ENCODE results near the gene GLOD4. TPM values are rescaled to one million over a fixed set of nuclear protein-coding genes. Genes with fewer than 3 reads are reported as not detected.

The GLOD4 gene
- total RNA-seq, 1 experiment from 2014 or later, result 33.8 TPM

DNA sequence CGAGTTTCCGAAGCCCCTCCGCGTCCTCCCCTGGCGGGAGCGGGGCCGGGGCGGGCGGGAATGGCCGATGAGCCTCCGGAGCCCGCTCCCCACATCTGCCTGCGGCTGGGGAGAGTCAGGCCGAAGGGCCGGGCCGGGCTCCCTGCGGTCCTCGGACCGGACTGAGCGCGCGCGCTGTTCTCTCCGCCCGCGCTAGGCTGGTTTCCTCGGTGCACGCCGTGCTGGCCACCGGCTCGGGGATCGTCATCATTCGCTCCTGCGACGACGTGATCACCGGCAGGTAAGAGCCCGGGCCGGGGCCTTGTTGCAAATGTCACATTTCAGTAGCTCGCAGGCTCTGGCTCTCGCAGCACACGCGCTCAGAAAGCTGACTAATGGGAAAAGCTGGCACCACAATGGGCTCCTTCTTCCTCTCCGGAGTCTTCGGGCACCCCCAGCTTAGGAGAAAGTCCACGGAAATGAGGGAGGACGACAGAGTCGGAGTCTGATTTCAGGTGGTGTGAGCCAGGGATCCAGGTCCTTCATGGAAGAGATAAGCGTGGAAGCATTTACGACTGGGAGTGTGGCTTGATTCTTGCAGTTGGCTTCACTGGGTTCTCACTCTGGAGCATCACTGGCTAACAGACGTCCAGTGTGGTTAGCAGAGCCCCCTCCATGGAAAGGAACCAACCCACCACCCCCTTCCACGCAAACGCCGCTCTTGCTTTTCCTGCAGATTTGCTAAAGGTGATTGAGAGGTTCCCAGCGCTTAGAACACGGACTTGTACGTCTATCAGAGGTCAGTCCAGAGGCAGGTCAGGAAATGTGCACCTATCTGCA, 49.0 kb downstream of the GLOD4 start:
- no peaks in the 10 kb centered on the region for H3K9me3 ChIP-seq (ENCODE audit: low read length)
- DNase-seq (peak; percentile 43), ATAC-seq (peak; percentile 42)
- no peaks in the 10 kb centered on the region for H3K9me2 ChIP-seq (replicated peaks; ENCODE audit: low read length)
- ChIA-PET POLR2A (ENCODE audit: unreplicated experiment) (no interaction called here), CTCF (no interaction called here)
- no peaks in the 10 kb centered on the region for H4K20me1 ChIP-seq (ENCODE audit: low read length)
- peak overlapping the region; percentile 90 for H3K4me3 ChIP-seq (ENCODE audit: low read length)
- H3K4me2 ChIP-seq (ENCODE audit: low read length), result peak overlapping the region; percentile 80
- H2AFZ ChIP-seq (ENCODE audit: low read length), result peak overlapping the region; percentile 69
- peaks cover 44% of the 10 kb centered on the region for H3K79me2 ChIP-seq (ENCODE audit: low read length)
- no peak for TF ChIP-seq EZH2phosphoT487 (IDR thresholded peaks at IDR 0.05; ENCODE audit: borderline replicate concordance, low read length)
- TF ChIP-seq EZH2 (IDR thresholded peaks at IDR 0.05; ENCODE audit: low read length, unreplicated experiment), result no peak
- TF ChIP-seq, protein P1, sequence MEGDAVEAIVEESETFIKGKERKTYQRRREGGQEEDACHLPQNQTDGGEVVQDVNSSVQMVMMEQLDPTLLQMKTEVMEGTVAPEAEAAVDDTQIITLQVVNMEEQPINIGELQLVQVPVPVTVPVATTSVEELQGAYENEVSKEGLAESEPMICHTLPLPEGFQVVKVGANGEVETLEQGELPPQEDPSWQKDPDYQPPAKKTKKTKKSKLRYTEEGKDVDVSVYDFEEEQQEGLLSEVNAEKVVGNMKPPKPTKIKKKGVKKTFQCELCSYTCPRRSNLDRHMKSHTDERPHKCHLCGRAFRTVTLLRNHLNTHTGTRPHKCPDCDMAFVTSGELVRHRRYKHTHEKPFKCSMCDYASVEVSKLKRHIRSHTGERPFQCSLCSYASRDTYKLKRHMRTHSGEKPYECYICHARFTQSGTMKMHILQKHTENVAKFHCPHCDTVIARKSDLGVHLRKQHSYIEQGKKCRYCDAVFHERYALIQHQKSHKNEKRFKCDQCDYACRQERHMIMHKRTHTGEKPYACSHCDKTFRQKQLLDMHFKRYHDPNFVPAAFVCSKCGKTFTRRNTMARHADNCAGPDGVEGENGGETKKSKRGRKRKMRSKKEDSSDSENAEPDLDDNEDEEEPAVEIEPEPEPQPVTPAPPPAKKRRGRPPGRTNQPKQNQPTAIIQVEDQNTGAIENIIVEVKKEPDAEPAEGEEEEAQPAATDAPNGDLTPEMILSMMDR (conservative IDR thresholded peaks at IDR 0.05; ENCODE audit: low read depth, low read length), result no peak
- H3K4me1 ChIP-seq (ENCODE audit: insufficient read depth, low read length), result peaks cover 33% of the 10 kb centered on the region
- H3K27me3 ChIP-seq (ENCODE audit: low read length), result no peaks in the 10 kb centered on the region
- no peaks in the 10 kb centered on the region for H3F3A ChIP-seq (ENCODE audit: low read length, unreplicated experiment)
- no peaks in the 10 kb centered on the region; the same call in 1 of the 2 replicates for H3K36me3 ChIP-seq (ENCODE audit: low read depth, low read length)
- peak overlapping the region; percentile 82 for H3K9ac ChIP-seq (ENCODE audit: low read length)
- intact Hi-C loops (cut with micrococcal nuclease), result no loop called here
- H3K27ac ChIP-seq (ENCODE audit: low read length), result peak overlapping the region; percentile 37
- BruUV-seq (replicated peaks), result TSS peak; percentile 58

GRCh38 chr17:732067-732901, 49.8 kb downstream of the GLOD4 start, which contains the start of gene TLCD3A:
TSS of gene TLCD3A (plus strand) at chr17:732596. CDS start at chr17:732648, 52 bp downstream.
- CTCF ChIA-PET, result no interaction called here
- H3K27ac ChIP-seq (ENCODE audit: low read length), result peak within 1 kb of the TSS; percentile 37
- POLR2A ChIA-PET (ENCODE audit: unreplicated experiment), result no interaction called here
- DNase-seq (peak; percentile 55), ATAC-seq (peak; percentile 66)
- no TSS peak for BruUV-seq (replicated peaks)
- H3K79me2 ChIP-seq (ENCODE audit: low read length), result peaks cover 44% of the 10 kb centered on the region
- H3K27me3 ChIP-seq (ENCODE audit: low read length), result no peaks in the 10 kb centered on the region
- H3K9me3 ChIP-seq (ENCODE audit: low read length), result no peaks in the 10 kb centered on the region
- H3K9me2 ChIP-seq (replicated peaks; ENCODE audit: low read length), result no peaks in the 10 kb centered on the region
- TF ChIP-seq EZH2phosphoT487 (IDR thresholded peaks at IDR 0.05; ENCODE audit: borderline replicate concordance, low read length) (no peak), EZH2 (IDR thresholded peaks at IDR 0.05; ENCODE audit: low read length, unreplicated experiment) (no peak)
- peak within 1 kb of the TSS; percentile 90 for H3K4me3 ChIP-seq (ENCODE audit: low read length)
- no peaks in the 10 kb centered on the region for H3F3A ChIP-seq (ENCODE audit: low read length, unreplicated experiment)
- intact Hi-C loops (cut with micrococcal nuclease), result no loop called here
- no peaks in the 10 kb centered on the region; the same call in 1 of the 2 replicates for H3K36me3 ChIP-seq (ENCODE audit: low read depth, low read length)
- H2AFZ ChIP-seq (ENCODE audit: low read length), result peak within 1 kb of the TSS; percentile 79
- peaks cover 33% of the 10 kb centered on the region for H3K4me1 ChIP-seq (ENCODE audit: insufficient read depth, low read length)
- peak within 1 kb of the TSS; percentile 87 for H3K4me2 ChIP-seq (ENCODE audit: low read length)
- H3K9ac ChIP-seq (ENCODE audit: low read length), result peak within 1 kb of the TSS; percentile 82
- no peaks in the 10 kb centered on the region for H4K20me1 ChIP-seq (ENCODE audit: low read length)

DNA sequence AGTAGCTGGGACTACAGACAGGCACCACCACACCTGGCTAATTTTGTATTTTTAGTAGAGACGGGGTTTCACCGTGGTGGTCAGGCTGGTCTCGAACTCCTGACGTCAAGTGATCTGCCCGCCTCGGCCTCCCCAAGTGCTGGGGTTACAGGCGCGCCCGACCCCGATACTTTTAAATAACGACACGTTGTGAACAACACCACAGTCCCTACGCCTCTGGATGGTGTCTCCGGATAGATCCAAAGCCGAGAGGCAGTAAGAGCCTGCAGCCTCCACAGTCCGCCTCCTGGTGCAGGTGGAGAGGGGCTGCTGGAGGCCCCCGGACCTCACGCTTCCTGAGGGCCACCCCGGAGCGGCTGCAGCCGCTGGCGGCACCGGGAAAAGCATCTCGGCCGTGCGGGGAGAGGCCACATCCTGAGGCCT, 50.4 kb downstream of the GLOD4 start:
- Histone ChIP-seq H3K9me2 (replicated peaks; ENCODE audit: low read length) (no peaks in the 10 kb centered on the region), H3K4me1 (ENCODE audit: insufficient read depth, low read length) (peaks cover 33% of the 10 kb centered on the region), H3F3A (ENCODE audit: low read length, unreplicated experiment) (no peaks in the 10 kb centered on the region), H3K4me2 (ENCODE audit: low read length) (peak overlapping the region; percentile 87), H3K9ac (ENCODE audit: low read length) (peak overlapping the region; percentile 71), H3K36me3 (ENCODE audit: low read depth, low read length) (no peaks in the 10 kb centered on the region; the same call in 1 of the 2 replicates), H3K27ac (ENCODE audit: low read length) (no peak overlapping the region), H3K79me2 (ENCODE audit: low read length) (peaks cover 44% of the 10 kb centered on the region), H3K27me3 (ENCODE audit: low read length) (no peaks in the 10 kb centered on the region), H3K4me3 (ENCODE audit: low read length) (peak overlapping the region; percentile 86), H2AFZ (ENCODE audit: low read length) (peak overlapping the region; percentile 79), H3K9me3 (ENCODE audit: low read length) (no peaks in the 10 kb centered on the region), H4K20me1 (ENCODE audit: low read length) (no peaks in the 10 kb centered on the region)
- TF ChIP-seq EZH2 (IDR thresholded peaks at IDR 0.05; ENCODE audit: low read length, unreplicated experiment), result no peak
- TF ChIP-seq EZH2phosphoT487 (IDR thresholded peaks at IDR 0.05; ENCODE audit: borderline replicate concordance, low read length), result no peak
- TF ChIP-seq, protein P1 (conservative IDR thresholded peaks at IDR 0.05; ENCODE audit: low read depth, low read length), result no peak
- no TSS peak for BruUV-seq (replicated peaks)
- intact Hi-C loops (cut with micrococcal nuclease), result no loop called here
- POLR2A ChIA-PET (ENCODE audit: unreplicated experiment), result no interaction called here
- DNase-seq (no peak), ATAC-seq (peak; percentile 9; the same call in 1 of the 2 replicates)
- CTCF ChIA-PET, result no interaction called here
